Measurements from ENCODE around the gene OR5AU1.
"Not testable (repeated sequence)": the region's sequence is repeated elsewhere in the genome, so short reads cannot be mapped to it uniquely, and the experiment has no call there.

Gene OR5AU1

DNA sequence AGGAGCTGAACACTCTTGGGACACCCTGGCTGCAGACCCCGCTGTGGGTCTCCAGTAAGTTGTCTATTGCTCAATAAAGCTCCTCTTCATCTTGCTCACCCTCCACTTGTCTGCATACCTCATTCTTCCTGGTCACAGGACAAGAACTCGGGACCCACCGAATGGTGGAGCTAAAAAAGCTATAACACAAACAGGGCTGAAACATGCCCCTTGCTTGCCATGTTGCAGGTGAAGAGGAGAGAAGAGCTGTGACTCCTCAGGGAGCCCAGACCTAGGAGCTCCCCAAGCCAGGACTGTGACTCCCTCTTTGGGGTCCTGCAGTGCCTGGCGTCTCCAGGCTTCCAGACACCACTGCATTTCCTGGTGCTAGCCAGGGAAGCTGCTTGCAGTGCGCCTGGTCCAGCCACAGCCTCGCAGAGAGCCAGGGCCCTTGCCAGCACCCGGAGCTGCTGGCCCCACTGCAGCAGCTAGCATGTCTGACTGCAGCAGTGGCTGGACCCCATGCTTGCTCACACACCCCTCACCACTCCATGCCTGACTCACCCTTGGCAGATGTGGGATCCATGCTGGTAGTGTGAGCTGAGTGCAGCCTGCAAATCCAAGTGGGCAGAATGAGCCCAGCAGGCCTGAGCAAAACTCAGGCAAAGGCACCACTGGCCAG is 37.1 kb upstream of the OR5AU1 start:
- Histone ChIP-seq H3K9me3 (ENCODE audit: low read length) (peaks cover under 1% of the 10 kb centered on the region), H3K36me3 (ENCODE audit: insufficient read depth, low read length) (no peaks in the 10 kb centered on the region), H3K4me3 (ENCODE audit: low read length) (no peak overlapping the region), H3K4me1 (ENCODE audit: insufficient read depth, low read length) (no peaks in the 10 kb centered on the region), H2AFZ (ENCODE audit: low read depth, low read length) (no peak overlapping the region), H3K27me3 (ENCODE audit: insufficient read depth, low read length) (no peaks in the 10 kb centered on the region)

GRCh38 chr14:21192447-21192822 is 36.6 kb upstream of the OR5AU1 start:
- no peaks in the 10 kb centered on the region for H3K27me3 ChIP-seq (ENCODE audit: insufficient read depth, low read length)
- H2AFZ ChIP-seq (ENCODE audit: low read depth, low read length) = peak overlapping the region; percentile 96
- H3K9me3 ChIP-seq (ENCODE audit: low read length) = peaks cover 2% of the 10 kb centered on the region
- no peaks in the 10 kb centered on the region for H3K4me1 ChIP-seq (ENCODE audit: insufficient read depth, low read length)
- peak overlapping the region; percentile 52 for H3K4me3 ChIP-seq (ENCODE audit: low read length)
- H3K36me3 ChIP-seq (ENCODE audit: insufficient read depth, low read length) = no peaks in the 10 kb centered on the region

DNA sequence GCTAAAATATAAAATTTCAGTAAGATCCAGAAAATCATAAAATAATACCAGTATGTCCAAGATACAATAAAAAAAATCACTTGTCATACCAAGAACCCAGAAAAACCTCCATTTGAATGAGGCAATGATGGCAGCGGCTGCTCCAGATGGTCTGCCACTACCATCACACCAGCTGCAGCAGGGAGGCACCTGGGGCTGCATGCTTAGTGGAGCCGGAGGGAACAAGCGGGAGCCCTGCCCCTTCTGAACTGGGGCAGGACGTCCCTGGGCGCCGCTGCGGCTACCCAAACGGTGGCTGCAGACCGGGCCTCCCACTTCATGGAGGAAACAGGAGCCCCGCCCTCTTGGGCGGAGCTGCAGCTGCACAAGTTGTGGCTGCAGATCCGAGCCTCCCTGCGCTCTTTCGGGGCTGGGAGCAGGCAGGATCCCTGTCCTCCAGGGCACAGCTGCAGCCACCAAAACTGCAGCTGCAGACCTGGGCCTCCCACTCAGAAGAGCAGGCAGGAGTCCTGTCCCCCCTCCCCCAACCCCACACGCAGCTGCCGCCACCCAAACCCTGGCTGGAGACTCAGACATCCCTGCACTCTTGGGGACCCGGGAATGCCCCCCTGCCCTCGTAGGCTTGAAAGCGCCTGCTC is 36.1 kb upstream of the OR5AU1 start:
- H3K9me3 ChIP-seq (ENCODE audit: low read length) = peaks cover 2% of the 10 kb centered on the region
- no peaks in the 10 kb centered on the region for H3K4me1 ChIP-seq (ENCODE audit: insufficient read depth, low read length)
- no peaks in the 10 kb centered on the region for H3K36me3 ChIP-seq (ENCODE audit: insufficient read depth, low read length)
- peak overlapping the region; percentile 96 for H2AFZ ChIP-seq (ENCODE audit: low read depth, low read length)
- H3K27me3 ChIP-seq (ENCODE audit: insufficient read depth, low read length) = no peaks in the 10 kb centered on the region
- peak overlapping the region; percentile 52 for H3K4me3 ChIP-seq (ENCODE audit: low read length)

DNA sequence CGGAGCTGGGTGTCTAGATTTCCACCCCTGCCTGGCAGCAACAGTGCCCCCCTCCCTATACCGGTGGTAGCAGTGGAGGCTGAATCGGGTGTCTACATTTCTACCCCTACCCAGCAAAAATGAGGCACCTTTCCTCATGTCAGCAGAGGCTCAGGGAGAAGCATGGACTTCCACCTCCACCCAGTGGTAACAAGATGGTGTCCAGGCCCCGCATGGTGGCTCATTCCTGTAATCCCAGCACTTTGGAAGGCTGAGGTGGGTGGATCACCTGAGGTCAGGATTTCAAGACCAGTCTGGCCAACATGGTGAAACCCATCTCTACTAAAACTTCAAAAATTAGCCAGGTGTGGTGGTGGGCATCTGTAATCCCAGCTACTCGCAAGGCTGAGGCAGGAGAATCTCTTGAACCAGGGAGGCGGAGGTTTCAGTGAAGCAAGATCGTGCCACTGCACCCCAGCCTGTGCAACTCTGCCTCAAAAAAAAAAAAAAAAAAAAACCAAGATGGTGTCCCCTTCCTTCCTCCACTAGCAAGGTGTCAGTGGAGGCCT is 35.5 kb upstream of the OR5AU1 start:
- no peaks in the 10 kb centered on the region for H3K36me3 ChIP-seq (ENCODE audit: insufficient read depth, low read length)
- H2AFZ ChIP-seq (ENCODE audit: low read depth, low read length) = peak overlapping the region; percentile 96
- H3K9me3 ChIP-seq (ENCODE audit: low read length) = peaks cover 2% of the 10 kb centered on the region
- no peaks in the 10 kb centered on the region for H3K27me3 ChIP-seq (ENCODE audit: insufficient read depth, low read length)
- peak overlapping the region; percentile 52 for H3K4me3 ChIP-seq (ENCODE audit: low read length)
- no peaks in the 10 kb centered on the region for H3K4me1 ChIP-seq (ENCODE audit: insufficient read depth, low read length)

GRCh38 chr14:21185491-21185890 is 29.6 kb upstream of the OR5AU1 start:
- Histone ChIP-seq H3K36me3 (ENCODE audit: insufficient read depth, low read length) (no peaks in the 10 kb centered on the region), H3K27me3 (ENCODE audit: insufficient read depth, low read length) (no peaks in the 10 kb centered on the region), H3K4me1 (ENCODE audit: insufficient read depth, low read length) (no peaks in the 10 kb centered on the region), H3K9me3 (ENCODE audit: low read length) (peaks cover 2% of the 10 kb centered on the region), H2AFZ (ENCODE audit: low read depth, low read length) (no peak overlapping the region), H3K4me3 (ENCODE audit: low read length) (no peak overlapping the region)

GRCh38 chr14:21184254-21184653 is 28.4 kb upstream of the OR5AU1 start:
- no peak overlapping the region for H2AFZ ChIP-seq (ENCODE audit: low read depth, low read length)
- no peaks in the 10 kb centered on the region for H3K36me3 ChIP-seq (ENCODE audit: insufficient read depth, low read length)
- H3K4me3 ChIP-seq (ENCODE audit: low read length) = no peak overlapping the region
- H3K4me1 ChIP-seq (ENCODE audit: insufficient read depth, low read length) = no peaks in the 10 kb centered on the region
- H3K9me3 ChIP-seq (ENCODE audit: low read length) = peaks cover 2% of the 10 kb centered on the region
- no peaks in the 10 kb centered on the region for H3K27me3 ChIP-seq (ENCODE audit: insufficient read depth, low read length)

DNA sequence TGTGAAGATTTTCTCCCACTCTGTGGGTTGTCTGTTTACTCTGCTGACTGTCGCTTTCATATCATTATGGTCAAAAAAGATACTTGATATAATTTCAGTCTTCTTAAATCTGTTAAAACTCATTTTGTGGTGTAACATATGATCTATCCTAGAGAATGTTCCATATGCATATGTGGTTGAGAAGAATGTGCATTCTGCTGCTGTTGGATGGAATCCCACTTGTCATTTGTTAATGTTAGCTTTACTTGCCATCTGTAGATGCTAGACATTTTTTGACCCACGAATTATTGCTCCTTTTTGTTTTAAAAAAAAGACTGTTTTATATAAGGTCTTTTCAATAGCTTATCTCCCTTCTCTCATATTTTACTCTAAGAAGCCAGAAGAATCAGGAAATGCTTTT is 26.3 kb upstream of the OR5AU1 start:
- Histone ChIP-seq H3K4me3 (ENCODE audit: low read length) (no peak overlapping the region), H2AFZ (ENCODE audit: low read depth, low read length) (no peak overlapping the region), H3K36me3 (ENCODE audit: insufficient read depth, low read length) (no peaks in the 10 kb centered on the region), H3K4me1 (ENCODE audit: insufficient read depth, low read length) (no peaks in the 10 kb centered on the region), H3K27me3 (ENCODE audit: insufficient read depth, low read length) (no peaks in the 10 kb centered on the region), H3K9me3 (ENCODE audit: low read length) (no peaks in the 10 kb centered on the region)

GRCh38 chr14:21171128-21171527 is 15.3 kb upstream of the OR5AU1 start:
- H3K36me3 ChIP-seq (ENCODE audit: insufficient read depth, low read length) = no peaks in the 10 kb centered on the region
- H3K27me3 ChIP-seq (ENCODE audit: insufficient read depth, low read length) = no peaks in the 10 kb centered on the region
- no peaks in the 10 kb centered on the region for H3K9me3 ChIP-seq (ENCODE audit: low read length)
- H3K4me1 ChIP-seq (ENCODE audit: insufficient read depth, low read length) = no peaks in the 10 kb centered on the region
- H2AFZ ChIP-seq (ENCODE audit: low read depth, low read length) = no peak overlapping the region
- no peak overlapping the region for H3K4me3 ChIP-seq (ENCODE audit: low read length)

DNA sequence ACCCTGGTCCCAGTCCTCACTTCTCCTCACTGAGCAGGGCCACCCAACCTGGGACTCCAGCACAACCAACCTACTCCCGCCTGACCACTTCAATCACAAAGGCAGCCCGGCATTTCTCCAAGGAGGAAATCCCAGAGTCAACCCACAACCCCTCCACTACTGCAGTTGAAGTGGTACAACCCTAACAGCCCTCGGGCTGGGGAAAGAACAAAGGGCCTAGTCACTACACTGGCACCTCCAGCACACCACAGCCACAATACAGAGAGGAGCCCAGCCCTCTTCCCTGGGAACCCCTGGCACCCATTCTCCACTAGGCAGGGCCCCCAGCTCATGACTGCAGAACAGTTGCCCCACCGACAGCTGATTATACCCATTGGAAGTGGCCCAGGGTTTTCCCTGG is 13.7 kb upstream of the OR5AU1 start:
- Histone ChIP-seq H3K4me3 (ENCODE audit: low read length) (no peak overlapping the region), H3K36me3 (ENCODE audit: insufficient read depth, low read length) (no peaks in the 10 kb centered on the region), H3K4me1 (ENCODE audit: insufficient read depth, low read length) (no peaks in the 10 kb centered on the region), H3K9me3 (ENCODE audit: low read length) (no peaks in the 10 kb centered on the region), H2AFZ (ENCODE audit: low read depth, low read length) (no peak overlapping the region), H3K27me3 (ENCODE audit: insufficient read depth, low read length) (no peaks in the 10 kb centered on the region)

DNA sequence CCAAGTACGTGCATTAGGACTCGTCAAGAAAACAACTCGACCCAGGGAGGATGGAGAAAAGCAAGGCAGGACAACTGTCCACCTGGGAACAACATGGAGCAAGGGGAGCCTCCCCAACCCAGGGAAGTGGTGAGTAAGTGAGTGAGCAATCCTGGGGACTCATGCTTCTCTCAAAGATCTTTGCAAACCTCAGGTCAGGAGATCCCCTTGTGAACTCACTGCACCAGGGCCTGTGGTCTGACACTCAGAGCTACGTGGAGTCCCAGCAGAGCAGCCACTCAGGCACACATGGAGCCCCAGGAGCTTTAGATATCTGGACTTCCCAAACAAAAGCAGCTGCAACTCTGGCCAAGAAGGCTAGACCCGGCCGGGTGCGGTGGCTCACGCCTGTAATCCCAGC is 12.2 kb upstream of the OR5AU1 start:
- Histone ChIP-seq H3K27me3 (ENCODE audit: insufficient read depth, low read length) (no peaks in the 10 kb centered on the region), H3K36me3 (ENCODE audit: insufficient read depth, low read length) (no peaks in the 10 kb centered on the region), H3K4me3 (ENCODE audit: low read length) (no peak overlapping the region), H2AFZ (ENCODE audit: low read depth, low read length) (no peak overlapping the region), H3K9me3 (ENCODE audit: low read length) (no peaks in the 10 kb centered on the region), H3K4me1 (ENCODE audit: insufficient read depth, low read length) (no peaks in the 10 kb centered on the region)

DNA sequence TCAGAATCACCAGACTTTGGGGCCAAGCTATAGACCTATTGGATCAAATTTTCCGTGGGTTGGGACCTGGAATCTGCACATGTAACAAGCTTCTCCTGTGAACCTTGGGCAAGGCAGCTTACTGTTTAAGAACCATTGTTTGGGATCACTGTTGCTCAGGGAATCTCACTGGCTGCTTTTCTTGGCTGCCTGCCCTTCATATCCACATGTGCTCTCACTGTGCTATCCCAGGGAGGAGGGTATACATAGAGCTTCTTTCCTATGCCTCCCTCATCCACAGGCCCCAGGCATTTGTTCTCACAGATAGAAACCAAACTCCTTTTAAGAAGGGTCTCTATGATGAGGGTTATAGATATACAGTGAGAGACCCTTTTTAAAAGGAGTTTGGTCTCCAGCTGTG is 9.8 kb upstream of the OR5AU1 start:
- H3K4me1 ChIP-seq (ENCODE audit: insufficient read depth, low read length); H3K9me3 ChIP-seq (ENCODE audit: low read length); H3K27me3 ChIP-seq (ENCODE audit: insufficient read depth, low read length); H2AFZ ChIP-seq (ENCODE audit: low read depth, low read length); H3K36me3 ChIP-seq (ENCODE audit: insufficient read depth, low read length); H3K4me3 ChIP-seq (ENCODE audit: low read length): not testable (repeated sequence)

GRCh38 chr14:21165002-21165605 is 9.2 kb upstream of the OR5AU1 start:
- H3K4me1 ChIP-seq (ENCODE audit: insufficient read depth, low read length); H2AFZ ChIP-seq (ENCODE audit: low read depth, low read length); H3K27me3 ChIP-seq (ENCODE audit: insufficient read depth, low read length); H3K9me3 ChIP-seq (ENCODE audit: low read length); H3K36me3 ChIP-seq (ENCODE audit: insufficient read depth, low read length); H3K4me3 ChIP-seq (ENCODE audit: low read length): not testable (repeated sequence)

- no peak overlapping the region for H3K4me3 ChIP-seq (ENCODE audit: low read length)
- no peaks in the 10 kb centered on the region for H3K27me3 ChIP-seq (ENCODE audit: insufficient read depth, low read length)
- no peaks in the 10 kb centered on the region for H3K4me1 ChIP-seq (ENCODE audit: insufficient read depth, low read length)
- no peaks in the 10 kb centered on the region for H3K36me3 ChIP-seq (ENCODE audit: insufficient read depth, low read length)
- H3K9me3 ChIP-seq (ENCODE audit: low read length) = no peaks in the 10 kb centered on the region
- no peak overlapping the region for H2AFZ ChIP-seq (ENCODE audit: low read depth, low read length)
Observed at GRCh38 chr14:21163871-21164291, 8.0 kb upstream of the OR5AU1 start.
